K562 (cell line): ENCODE data around the gene SP2. TPM values are rescaled to one million over a fixed set of nuclear protein-coding genes. Genes with fewer than 3 reads are reported as not detected.

Source experiments
- ATAC-seq: fragments of 200-7000 bp; cut with Tn5 transposase; 3 replicates; pipeline ENCODE4 v1.9.1; 2020; ENCODE audit warnings: moderate library complexity
- BruUV-seq: library from RNA; stranded (reverse); fragments of 400-500 nt; replicated peaks from 2 replicates; lab custom pipeline; 2021; lab: Mats Ljungman, UMichigan
- CTCF ChIA-PET: fragments of 300-600 bp; formaldehyde crosslinking; extraction: SDS; loops from one replicate; lab custom pipeline; 2021; ENCODE audit warnings: low intra/inter-chr PET ratio; lab: Yijun Ruan, JAX
- POLR2A ChIA-PET: fragments of 300-600, 350-650 bp; sonication (Branson Sonifier 250); formaldehyde crosslinking; extraction: SDS; loops from one replicate; lab custom pipeline; 2021; ENCODE audit warnings: antibody characterized with exemption, inconsistent platforms; lab: Yijun Ruan, JAX
- DNase-seq, 4 experiments: peaks; one replicate each; pipeline versions ENCODE4 v3.0.0 to v3.0.0-alpha.2; 2011 to 2018; ENCODE audit warnings: low spot score in 3 of 4, mixed read lengths in 3 of 4; ENCODE audit errors: extremely low read depth in 1 of 4
- FAIRE-seq: peaks from 2 replicates; lab custom pipeline; 2011; peaks lifted over from hg19 to GRCh38; lab: Jason Lieb, UNC
- H2AFZ ChIP-seq: 2 replicates; pipeline ENCODE4 v1.6.0; 2011; ENCODE audit warnings: low read depth, low read length, control low read depth, inconsistent platforms
- H3K27ac ChIP-seq: fragments of 200-600 bp; 3 replicates; pipeline ENCODE4 v1.8.0; 2011; ENCODE audit warnings: low read depth, mild to moderate bottlenecking, control low read depth, inconsistent platforms, low read length, moderate library complexity, mixed read lengths; ENCODE audit errors: extremely low read depth
- H3K27me3 ChIP-seq, 2 experiments: fragments of 300-600 bp in 1 of 2; 2 replicates in 1 of 2; 3 replicates in 1 of 2; pipeline versions ENCODE4 v1.6.0 to v1.8.0; 2011; ENCODE audit warnings: inconsistent platforms in 2 of 2, low read length in 2 of 2, mild to moderate bottlenecking in 1 of 2, mixed read lengths in 1 of 2, moderate library complexity in 1 of 2; ENCODE audit not compliant: control insufficient read depth in 2 of 2, insufficient read depth in 2 of 2
- H3K36me3 ChIP-seq: fragments of 300-600 bp; 3 replicates; pipeline ENCODE4 v1.8.0; 2011; ENCODE audit warnings: mild to moderate bottlenecking, low read length, inconsistent platforms; ENCODE audit not compliant: control insufficient read depth, insufficient read depth
- H3K4me1 ChIP-seq, 2 experiments: fragments of 200-600 bp in 1 of 2; replicated peaks in 1 of 2; 2 replicates in 1 of 2; 3 replicates in 1 of 2; pipeline versions ENCODE4 v1.5.1 to v1.8.0; 2011; ENCODE audit warnings: inconsistent platforms in 2 of 2, low read length in 2 of 2, mild to moderate bottlenecking in 1 of 2, mixed read lengths in 1 of 2, moderate library complexity in 1 of 2; ENCODE audit not compliant: control insufficient read depth in 2 of 2, insufficient read depth in 2 of 2
- H3K4me2 ChIP-seq: 2 replicates; pipeline ENCODE4 v1.6.1; 2011; ENCODE audit warnings: low read length, control low read depth, inconsistent platforms, mixed read lengths; ENCODE audit not compliant: insufficient read depth
- H3K4me3 ChIP-seq: fragments of 200-600 bp; sonication (generic), shearing (Covaris generic); 2 replicates; pipeline ENCODE4 v1.5.1; 2016; ENCODE audit warnings: control low read depth, inconsistent platforms
- H3K79me2 ChIP-seq: fragments of 200-600 bp; 3 replicates; pipeline ENCODE4 v1.8.0; 2011; ENCODE audit warnings: low read length, inconsistent platforms; ENCODE audit not compliant: control insufficient read depth, insufficient read depth
- H3K9ac ChIP-seq, 2 experiments: 2 replicates each; pipeline versions ENCODE4 v1.6.0 to v1.6.1; 2011; ENCODE audit warnings: low read depth in 2 of 2, low read length in 2 of 2, control low read depth in 1 of 2, inconsistent platforms in 1 of 2, mild to moderate bottlenecking in 1 of 2, mixed read lengths in 1 of 2; ENCODE audit not compliant: insufficient read depth in 1 of 2
- H3K9me1 ChIP-seq: one replicate; pipeline ENCODE4 v1.6.0; 2011; ENCODE audit warnings: inconsistent platforms, mild to moderate bottlenecking, low read length, moderate library complexity; ENCODE audit not compliant: control insufficient read depth, insufficient read depth
- H3K9me3 ChIP-seq: replicated peaks from 2 replicates; pipeline ENCODE4 v1.5.1; 2011; ENCODE audit warnings: low read depth, low read length, inconsistent platforms; ENCODE audit not compliant: control insufficient read depth, insufficient read depth
- H4K20me1 ChIP-seq: replicated peaks from 2 replicates; pipeline ENCODE4 v1.6.1; 2011; ENCODE audit warnings: low read length, inconsistent platforms, mixed read lengths; ENCODE audit not compliant: control insufficient read depth, insufficient read depth
- BACH1 ChIP-seq: fragments of 200-800 bp; sonication (Bioruptor generic); IDR thresholded peaks from 2 replicates; pipeline ENCODE4 v1.6.1; 2016; ENCODE audit warnings: missing genetic modification characterization, missing compliant biosample characterization
- DPF2 ChIP-seq: fragments of 450-650 bp; IDR thresholded peaks from 2 replicates; pipeline ENCODE4 v1.6.1; 2016
- GATAD2A ChIP-seq: fragments of 450-650 bp; IDR thresholded peaks from 2 replicates; pipeline ENCODE4 v1.6.1; 2017
- HNRNPL ChIP-seq: fragments of 200-400 bp; formaldehyde crosslinking; IDR thresholded peaks from 2 replicates; pipeline ENCODE4 v1.6.1; 2017; ENCODE audit warnings: low read depth, mild to moderate bottlenecking, low read length
- MCM5 ChIP-seq: fragments of 450-650 bp; IDR thresholded peaks from 2 replicates; pipeline ENCODE4 v1.6.1; 2016; ENCODE audit warnings: low read depth
- MYC ChIP-seq, 2 experiments: fragments of 250-450 bp in 1 of 2; sonication (Bioruptor Pico) in 1 of 2; IDR thresholded peaks; 2 replicates each; pipeline versions ENCODE4 v1.5.1 to v1.6.1; 2012 to 2021; ENCODE audit warnings: low read depth in 2 of 2, borderline replicate concordance in 1 of 2, improper control_type of control experiment in 1 of 2, low read length in 1 of 2, mild to moderate bottlenecking in 1 of 2, moderate library complexity in 1 of 2
- SIRT6 ChIP-seq: IDR thresholded peaks from one replicate; pipeline ENCODE4 v1.6.1; 2012; ENCODE audit warnings: low read depth, mild to moderate bottlenecking, control low read depth, inconsistent platforms, low read length, moderate library complexity
- SIX5 ChIP-seq, 2 experiments: IDR thresholded peaks; 2 replicates each; pipeline ENCODE4 v1.6.1; 2011; ENCODE audit warnings: low read length in 2 of 2, borderline replicate concordance in 1 of 2, low read depth in 1 of 2, mild to moderate bottlenecking in 1 of 2, moderate library complexity in 1 of 2; ENCODE audit not compliant: insufficient read depth in 1 of 2
- TOE1 ChIP-seq, 2 experiments: fragments of 450-650 bp in 1 of 2; sonication (generic) in 1 of 2; formaldehyde crosslinking in 1 of 2; IDR thresholded peaks; 2 replicates each; pipeline versions ENCODE4 v1.7.1 to v1.8.0; 2016 to 2022; ENCODE audit warnings: borderline replicate concordance in 2 of 2, mild to moderate bottlenecking in 2 of 2, antibody characterized with exemption in 1 of 2, inconsistent platforms in 1 of 2, low read depth in 1 of 2, missing genetic modification reagents in 1 of 2, moderate library complexity in 1 of 2
- TRIM24 ChIP-seq, 2 experiments: fragments of 450-650 bp; IDR thresholded peaks; 2 replicates each; pipeline ENCODE4 v1.6.1; 2016
- ZNF444 ChIP-seq: fragments of 250-450 bp; sonication (Bioruptor Pico); IDR thresholded peaks from 2 replicates; pipeline ENCODE4 v1.4.0; 2020; ENCODE audit warnings: mild to moderate bottlenecking, moderate library complexity
- WGBS: fragments of 100-300 bp; shearing (Covaris generic); methylation state at CpG from one replicate; pipeline ENCODE4 v1.1.6; 2016; ENCODE audit warnings: low coverage, mixed read lengths; ENCODE audit not compliant: insufficient coverage; ENCODE audit errors: missing lambda C conversion rate; 5-methylcytosine and 5-hydroxymethylcytosine counted together
- in situ Hi-C: fragments of 300-500 bp; cut with MboI; formaldehyde crosslinking; loops from 4 replicates; pipeline ENCODE4 v1.15.0; 2018; ENCODE audit warnings: inconsistent platforms, mixed read lengths
- intact Hi-C: fragments of 100-400 bp; cut with micrococcal nuclease; formaldehyde crosslinking; loops from 2 replicates; pipeline ENCODE4 v1.14.2; 2022
- polyA plus RNA-seq, 8 experiments: library from polyadenylated mRNA; depleted of rRNA in 4 of 8; stranded (reverse) in 5 of 8; unstranded in 3 of 8; fragments of >200 nt; fragmentation: Nextera tagmentation in 2 of 8; fragmentation: Illumina TruSeq in 1 of 8; extraction: Ambion mirVana in 2 of 8; extraction: Trizol in 1 of 8; gene quantifications; 2 replicates each; pipeline versions ENCODE4 v1.2.1 to v1.2.3, GENCODE V29; 2011 to 2014; ENCODE audit warnings: inconsistent platforms in 1 of 8, missing spikeins in 1 of 8
- total RNA-seq, 7 experiments: library from RNA; depleted of rRNA in 6 of 7; stranded (reverse); fragments of >200 nt in 6 of 7; fragmentation: Illumina TruSeq in 2 of 7; extraction: Trizol in 2 of 7; gene quantifications; 2 replicates each; pipeline versions ENCODE4 v1.2.1 to v1.2.3, GENCODE V29; 2011 to 2021; ENCODE audit warnings: low replicate concordance in 1 of 7

SP2 gene
- total and polyA plus RNA-seq, 9 of the 15 experiments (the other 6 are each of a cell fraction or from before 2014, with no cell fraction given) = 0.77 to 22.3 (median 2.3) TPM

GRCh38 chr17:47964856-47965255 is 68.8 kb downstream of the SP2 start:
- CTCF ChIA-PET = no interaction called here
- 52% methylated on average over 5 of the region's 5 CpGs for WGBS
- H3K4me1 ChIP-seq = peaks cover 8 to 15% of the 10 kb centered on the region in 2 experiments; a peak in 4 of 5 replicates
- H3K9me3 ChIP-seq = no peaks in the 10 kb centered on the region
- H3K27ac ChIP-seq = no peak overlapping the region
- H3K27me3 ChIP-seq = no peaks in the 10 kb centered on the region; a peak in 1 of 5 replicates
- no TSS peak for BruUV-seq
- H3K36me3 ChIP-seq = no peaks in the 10 kb centered on the region
- intact Hi-C loops = no loop called here
- POLR2A ChIA-PET = interaction anchor here (0.6 kb wide), 1 partner anchor 124 kb away, joined by 3 read pairs; no protein-coding TSS in a partner anchor
- H2AFZ ChIP-seq = no peak overlapping the region
- FAIRE-seq (no peak), DNase-seq (no peak), ATAC-seq (no peak)
- H3K9me1 ChIP-seq = no peaks in the 10 kb centered on the region
- H4K20me1 ChIP-seq = no peaks in the 10 kb centered on the region
- no peak overlapping the region for H3K4me3 ChIP-seq
- H3K79me2 ChIP-seq = no peaks in the 10 kb centered on the region
- no peak overlapping the region for H3K4me2 ChIP-seq
- TF ChIP-seq MCM5 (no peak), SIX5 (IDR thresholded peaks at IDR 0.05; ENCODE audit: borderline replicate concordance in 1 of 2, insufficient read depth in 1 of 2, low read depth in 1 of 2, low read length in 2 of 2) (no peak), TOE1 (IDR thresholded peaks at IDR 0.05; ENCODE audit: borderline replicate concordance) (no peak), TOE1 (CRISPR knock-in tag; IDR thresholded peaks at IDR 0.05; ENCODE audit: borderline replicate concordance, low read depth) (no peak), SIRT6 (no peak), HNRNPL (no peak), BACH1 (no peak), TRIM24 (IDR thresholded peaks at IDR 0.05) (no peak), ZNF444 (CRISPR knock-in tag) (no peak), DPF2 (no peak), GATAD2A (no peak), MYC (IDR thresholded peaks at IDR 0.05; ENCODE audit: low read depth, low read length) (no peak), MYC (CRISPR knock-in tag; IDR thresholded peaks at IDR 0.05; ENCODE audit: borderline replicate concordance, low read depth) (no peak)
- TF ChIP-seq, all 486 proteins: peak for 0
- no peak overlapping the region for H3K9ac ChIP-seq
- in situ Hi-C loops = no loop called here
